IMR-90 (cell line): ENCODE measurements around the gene NCLN. TPM values are rescaled to one million over a fixed set of nuclear protein-coding genes. Genes with fewer than 3 reads are reported as not detected.

Experiments
- ATAC-seq: fragments of 200-7000 bp; cut with Tn5 transposase; 2 replicates; pipeline ENCODE4 v1.9.1; 2020; ENCODE audit warnings: low read depth, mild to moderate bottlenecking, moderate library complexity
- BruUV-seq: library from RNA; stranded (reverse); fragments of 400-500 nt; replicated peaks from 2 replicates; lab custom pipeline; 2021; lab: Mats Ljungman, UMichigan
- CTCF ChIA-PET: fragments of 300-600 bp; formaldehyde crosslinking; extraction: SDS; loops from one replicate; lab custom pipeline; 2021; ENCODE audit warnings: antibody characterized with exemption; lab: Yijun Ruan, JAX
- POLR2A ChIA-PET: fragments of 300-600 bp; sonication (Branson Sonifier 250); formaldehyde crosslinking; loops from one replicate; lab custom pipeline; 2022; ENCODE audit warnings: antibody characterized with exemption; ENCODE audit not compliant: unreplicated experiment; lab: Charles Lee
- DNase-seq: peaks from one replicate; pipeline ENCODE4 v3.0.0; 2013
- H2AFZ ChIP-seq: replicated peaks from 2 replicates; pipeline ENCODE3; 2013; ENCODE audit warnings: low read length, mild to moderate bottlenecking; ENCODE audit not compliant: poor library complexity
- H2AK5ac ChIP-seq: 2 replicates; pipeline ENCODE4 v1.6.1; 2013; ENCODE audit warnings: low read depth, low read length, inconsistent platforms
- H2AK9ac ChIP-seq: replicated peaks from 2 replicates; pipeline ENCODE3; 2013; ENCODE audit warnings: mild to moderate bottlenecking, low read depth, low read length, moderate library complexity; ENCODE audit not compliant: poor library complexity
- H2BK120ac ChIP-seq: 2 replicates; pipeline ENCODE4 v1.6.1; 2013; ENCODE audit warnings: low read depth, low read length, inconsistent platforms
- H2BK15ac ChIP-seq: 3 replicates; pipeline ENCODE4 v1.6.1; 2013; ENCODE audit warnings: low read depth, low read length, inconsistent platforms
- H2BK20ac ChIP-seq: 2 replicates; pipeline ENCODE4 v1.6.1; 2013; ENCODE audit warnings: low read depth, mild to moderate bottlenecking, inconsistent platforms, low read length, moderate library complexity
- H2BK5ac ChIP-seq: 2 replicates; pipeline ENCODE4 v1.6.1; 2013; ENCODE audit warnings: mild to moderate bottlenecking, low read depth, low read length, inconsistent platforms; ENCODE audit not compliant: poor library complexity, severe bottlenecking
- H3K14ac ChIP-seq: replicated peaks from 2 replicates; pipeline ENCODE4 v1.6.1; 2013; ENCODE audit warnings: low read depth, low read length, inconsistent platforms
- H3K18ac ChIP-seq: 2 replicates; pipeline ENCODE4 v1.6.1; 2013; ENCODE audit warnings: low read depth, low read length, control low read depth
- H3K23ac ChIP-seq: 2 replicates; pipeline ENCODE4 v1.6.1; 2013; ENCODE audit warnings: low read depth, low read length, inconsistent platforms
- H3K27ac ChIP-seq: 2 replicates; pipeline ENCODE4 v1.5.1; 2013; ENCODE audit warnings: mild to moderate bottlenecking, control low read depth, low read length; ENCODE audit not compliant: insufficient read depth
- H3K27me3 ChIP-seq: 2 replicates; pipeline ENCODE4 v1.6.1; 2013; ENCODE audit warnings: low read length; ENCODE audit not compliant: control insufficient read depth, insufficient read depth
- H3K36me3 ChIP-seq: 2 replicates; pipeline ENCODE4 v1.6.1; 2013; ENCODE audit warnings: low read length, mixed read lengths; ENCODE audit not compliant: control insufficient read depth, insufficient read depth
- H3K4ac ChIP-seq: 2 replicates; pipeline ENCODE4 v1.6.1; 2013; ENCODE audit warnings: low read depth, low read length, inconsistent platforms
- H3K4me1 ChIP-seq: 2 replicates; pipeline ENCODE4 v1.6.1; 2013; ENCODE audit warnings: low read length, mixed read lengths; ENCODE audit not compliant: control insufficient read depth, insufficient read depth
- H3K4me2 ChIP-seq: 2 replicates; pipeline ENCODE4 v1.6.1; 2013; ENCODE audit warnings: low read depth, mild to moderate bottlenecking, control low read depth, low read length, moderate library complexity
- H3K4me3 ChIP-seq: 2 replicates; pipeline ENCODE4 v1.5.1; 2013; ENCODE audit warnings: low read depth, mild to moderate bottlenecking, control low read depth, low read length, moderate library complexity; ENCODE audit not compliant: insufficient read depth
- H3K56ac ChIP-seq: 2 replicates; pipeline ENCODE4 v1.6.1; 2013; ENCODE audit warnings: low read length, inconsistent platforms; ENCODE audit not compliant: insufficient read depth; ENCODE audit errors: extremely low read depth
- H3K79me1 ChIP-seq, 2 experiments: 2 replicates each; pipeline ENCODE4 v1.6.1; 2013; ENCODE audit warnings: low read length in 2 of 2, inconsistent platforms in 1 of 2, low read depth in 1 of 2
- H3K9ac ChIP-seq: 2 replicates; pipeline ENCODE4 v1.6.1; 2013; ENCODE audit warnings: low read depth, low read length, control low read depth
- H3K9me1 ChIP-seq: 2 replicates; pipeline ENCODE4 v1.6.1; 2013; ENCODE audit warnings: low read length, inconsistent platforms; ENCODE audit not compliant: insufficient read depth
- H3K9me3 ChIP-seq: 2 replicates; pipeline ENCODE4 v1.6.1; 2013; ENCODE audit warnings: low read length; ENCODE audit not compliant: control insufficient read depth, insufficient read depth
- H4K20me1 ChIP-seq: 2 replicates; pipeline ENCODE4 v1.6.1; 2013; ENCODE audit warnings: low read length, inconsistent platforms; ENCODE audit not compliant: insufficient read depth
- H4K5ac ChIP-seq: 2 replicates; pipeline ENCODE4 v1.6.1; 2013; ENCODE audit warnings: mild to moderate bottlenecking, low read depth, low read length, control low read depth
- H4K8ac ChIP-seq, 2 experiments: 2 replicates each; pipeline ENCODE4 v1.6.1; 2013; ENCODE audit warnings: low read depth in 2 of 2, low read length in 2 of 2, control low read depth in 1 of 2, inconsistent platforms in 1 of 2
- H4K91ac ChIP-seq: 2 replicates; pipeline ENCODE4 v1.6.1; 2013; ENCODE audit warnings: low read depth, low read length, inconsistent platforms; ENCODE audit not compliant: insufficient read depth
- BHLHE40 ChIP-seq: fragments of 150-350 bp; IDR thresholded peaks from 2 replicates; pipeline ENCODE4 v1.6.1; 2016; ENCODE audit warnings: mild to moderate bottlenecking, low read depth, low read length
- CEBPB ChIP-seq: IDR thresholded peaks from 2 replicates; pipeline ENCODE4 v1.6.1; 2012; ENCODE audit warnings: low read depth, low read length, improper control_type of control experiment
- FOS ChIP-seq: fragments of 150-350 bp; IDR thresholded peaks from 2 replicates; pipeline ENCODE4 v1.6.1; 2016; ENCODE audit warnings: low read depth, low read length
- MAFK ChIP-seq: IDR thresholded peaks from 2 replicates; pipeline ENCODE4 v1.6.1; 2012; ENCODE audit warnings: low read depth, low read length, improper control_type of control experiment
- MAZ ChIP-seq: IDR thresholded peaks from 2 replicates; pipeline ENCODE4 v1.6.1; 2012; ENCODE audit warnings: low read depth, mild to moderate bottlenecking, low read length, improper control_type of control experiment, moderate library complexity, borderline replicate concordance
- MXI1 ChIP-seq: IDR thresholded peaks from 2 replicates; pipeline ENCODE4 v1.6.1; 2012; ENCODE audit warnings: low read depth, mild to moderate bottlenecking, low read length, moderate library complexity, borderline replicate concordance
- NFE2L2 ChIP-seq: fragments of 150-350 bp; IDR thresholded peaks from 2 replicates; pipeline ENCODE4 v1.6.1; 2016; ENCODE audit warnings: low read depth, mild to moderate bottlenecking, low read length
- POLR2A ChIP-seq: IDR thresholded peaks from 2 replicates; pipeline ENCODE4 v1.6.1; 2012; ENCODE audit warnings: mild to moderate bottlenecking, low read depth, low read length
- RAD21 ChIP-seq: IDR thresholded peaks from 2 replicates; pipeline ENCODE4 v1.6.1; 2012; ENCODE audit warnings: low read length, improper control_type of control experiment
- RCOR1 ChIP-seq: IDR thresholded peaks from 2 replicates; pipeline ENCODE4 v1.6.1; 2012; ENCODE audit warnings: mild to moderate bottlenecking, low read length, improper control_type of control experiment; ENCODE audit not compliant: insufficient replicate concordance
- RFX5 ChIP-seq: IDR thresholded peaks from 2 replicates; pipeline ENCODE4 v1.8.0; 2012; ENCODE audit warnings: low read depth, mild to moderate bottlenecking, low read length, moderate library complexity
- SMC3 ChIP-seq: fragments of 150-350 bp; IDR thresholded peaks from 2 replicates; pipeline ENCODE4 v1.6.1; 2016; ENCODE audit warnings: low read depth, mild to moderate bottlenecking, antibody characterized with exemption, low read length, moderate library complexity
- WGBS, 2 experiments: methylation state at CpG; one replicate each; pipeline versions ENCODE4 v1.1.5 to v1.1.7; 2013; ENCODE audit warnings: missing lambda C conversion rate in 2 of 2; ENCODE audit not compliant: insufficient read length in 1 of 2; ENCODE audit errors: extremely low coverage in 2 of 2; 5-methylcytosine and 5-hydroxymethylcytosine counted together
- dilution Hi-C: fragments of 300-500 bp; cut with HindIII; formaldehyde crosslinking; loops from one replicate; pipeline ENCODE4 v1.14.3; 2018; ENCODE audit warnings: low sequenced_read_pairs; ENCODE audit not compliant: unreplicated experiment
- in situ Hi-C: fragments of 300-500 bp; cut with MboI; formaldehyde crosslinking; loops from 3 replicates; pipeline ENCODE4 v1.14.3; 2019; ENCODE audit warnings: low sequenced_read_pairs, inconsistent platforms, mixed read lengths
- intact Hi-C: fragments of 100-400 bp; cut with micrococcal nuclease; formaldehyde crosslinking; loops from 2 replicates; pipeline ENCODE4 v1.10.0; 2022
- polyA plus RNA-seq, 3 experiments: library from polyadenylated mRNA; depleted of rRNA; stranded (reverse); fragments of >200 nt; gene quantifications; 2 replicates each; pipeline ENCODE4 v1.2.3, GENCODE V29; 2012; ENCODE audit warnings: low replicate concordance in 1 of 3
- total RNA-seq: library from RNA; depleted of rRNA; stranded (reverse); fragments of >200 nt; gene quantifications from 2 replicates; pipeline ENCODE4 v1.2.3, GENCODE V29; 2012
- TF ChIP-seq, protein P1 (sequence below): conservative IDR thresholded peaks from 2 replicates; pipeline ENCODE4 v1.5.1; 2012; ENCODE audit warnings: mild to moderate bottlenecking, low read depth, low read length, improper control_type of control experiment
- TF ChIP-seq, protein P2 (sequence below): fragments of 150-350 bp; IDR thresholded peaks from 2 replicates; pipeline ENCODE4 v1.6.1; 2017; ENCODE audit warnings: mild to moderate bottlenecking, antibody characterized with exemption, low read length, low read depth

The NCLN gene
- total and polyA plus RNA-seq, 2 of the 4 experiments (the other 2 are of a cell fraction), result 32.8 to 90.8 TPM

DNA sequence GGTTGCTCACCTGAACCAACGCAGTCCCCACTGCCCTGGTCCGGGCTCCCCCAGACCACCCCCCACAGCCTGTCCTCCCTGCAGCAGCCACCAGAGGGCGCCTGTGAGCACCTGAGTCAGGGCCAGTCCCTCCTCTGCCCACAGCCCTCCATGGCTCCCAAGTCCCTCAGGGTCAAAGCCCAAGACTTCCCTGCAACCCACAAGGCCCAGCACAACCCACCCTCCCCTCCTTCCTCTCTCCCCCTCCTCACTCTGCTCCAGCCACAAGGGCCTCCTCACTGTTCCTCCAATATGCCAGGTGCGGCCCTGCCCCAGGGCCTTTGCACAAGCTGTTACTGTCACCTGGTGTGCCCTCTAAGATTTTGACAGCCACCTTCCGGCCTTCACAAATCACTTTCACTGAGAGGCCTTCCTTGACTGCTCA, 39.0 kb upstream of the NCLN start:
- ChIA-PET CTCF (no interaction called here), POLR2A (no interaction called here)
- H2BK20ac ChIP-seq, result no peak overlapping the region
- H2AFZ ChIP-seq, result no peak overlapping the region
- H3K4me1 ChIP-seq, result peaks cover 6% of the 10 kb centered on the region
- H2AK5ac ChIP-seq, result peak overlapping the region; percentile 39
- TF ChIP-seq RCOR1, result no peak
- TF ChIP-seq MXI1, result no peak
- TF ChIP-seq NFE2L2, result no peak
- TF ChIP-seq BHLHE40, result no peak
- no peak for TF ChIP-seq MAFK
- TF ChIP-seq RFX5, result no peak
- TF ChIP-seq POLR2A, result no peak
- no peak for TF ChIP-seq MAZ
- TF ChIP-seq, protein P1, sequence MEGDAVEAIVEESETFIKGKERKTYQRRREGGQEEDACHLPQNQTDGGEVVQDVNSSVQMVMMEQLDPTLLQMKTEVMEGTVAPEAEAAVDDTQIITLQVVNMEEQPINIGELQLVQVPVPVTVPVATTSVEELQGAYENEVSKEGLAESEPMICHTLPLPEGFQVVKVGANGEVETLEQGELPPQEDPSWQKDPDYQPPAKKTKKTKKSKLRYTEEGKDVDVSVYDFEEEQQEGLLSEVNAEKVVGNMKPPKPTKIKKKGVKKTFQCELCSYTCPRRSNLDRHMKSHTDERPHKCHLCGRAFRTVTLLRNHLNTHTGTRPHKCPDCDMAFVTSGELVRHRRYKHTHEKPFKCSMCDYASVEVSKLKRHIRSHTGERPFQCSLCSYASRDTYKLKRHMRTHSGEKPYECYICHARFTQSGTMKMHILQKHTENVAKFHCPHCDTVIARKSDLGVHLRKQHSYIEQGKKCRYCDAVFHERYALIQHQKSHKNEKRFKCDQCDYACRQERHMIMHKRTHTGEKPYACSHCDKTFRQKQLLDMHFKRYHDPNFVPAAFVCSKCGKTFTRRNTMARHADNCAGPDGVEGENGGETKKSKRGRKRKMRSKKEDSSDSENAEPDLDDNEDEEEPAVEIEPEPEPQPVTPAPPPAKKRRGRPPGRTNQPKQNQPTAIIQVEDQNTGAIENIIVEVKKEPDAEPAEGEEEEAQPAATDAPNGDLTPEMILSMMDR, result peak; percentile 52
- TF ChIP-seq, protein P2, sequence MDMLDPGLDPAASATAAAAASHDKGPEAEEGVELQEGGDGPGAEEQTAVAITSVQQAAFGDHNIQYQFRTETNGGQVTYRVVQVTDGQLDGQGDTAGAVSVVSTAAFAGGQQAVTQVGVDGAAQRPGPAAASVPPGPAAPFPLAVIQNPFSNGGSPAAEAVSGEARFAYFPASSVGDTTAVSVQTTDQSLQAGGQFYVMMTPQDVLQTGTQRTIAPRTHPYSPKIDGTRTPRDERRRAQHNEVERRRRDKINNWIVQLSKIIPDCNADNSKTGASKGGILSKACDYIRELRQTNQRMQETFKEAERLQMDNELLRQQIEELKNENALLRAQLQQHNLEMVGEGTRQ, result no peak
- TF ChIP-seq SMC3, result peak; percentile 58; the same call in 1 of the 2 replicates
- no peak for TF ChIP-seq CEBPB
- peak; percentile 40 for TF ChIP-seq RAD21
- no peak for TF ChIP-seq FOS
- no peak overlapping the region for H2BK120ac ChIP-seq
- H4K20me1 ChIP-seq, result no peaks in the 10 kb centered on the region; the same call in 1 of the 2 replicates
- no TSS peak for BruUV-seq
- DNase-seq, result no peak
- H3K9me3 ChIP-seq, result no peaks in the 10 kb centered on the region
- H3K18ac ChIP-seq, result no peak overlapping the region
- WGBS, 2 experiments, result 100% methylated on average over 1 of the region's 5 CpGs; no CpG with 5 or more reads in 1 of the 2 experiments
- H3K4me3 ChIP-seq, result no peak overlapping the region
- H2BK5ac ChIP-seq, result no peak overlapping the region
- in situ Hi-C loops, result no loop called here
- no peaks in the 10 kb centered on the region for H3K27me3 ChIP-seq
- no peak overlapping the region for H3K14ac ChIP-seq
- no peak overlapping the region for H3K4ac ChIP-seq
- no peak overlapping the region for H2AK9ac ChIP-seq
- no peak overlapping the region for H4K5ac ChIP-seq
- dilution Hi-C loops, result no loop called here
- intact Hi-C loops, result no loop called here
- no peak overlapping the region for H3K27ac ChIP-seq
- no peak overlapping the region for H4K8ac ChIP-seq
- no peaks in the 10 kb centered on the region; a peak in 1 of 4 replicates for H3K79me1 ChIP-seq
- H3K36me3 ChIP-seq, result no peaks in the 10 kb centered on the region
- H3K56ac ChIP-seq, result no peak overlapping the region
- no peak overlapping the region for H3K23ac ChIP-seq
- no peak overlapping the region for H4K91ac ChIP-seq
- no peak overlapping the region for H3K4me2 ChIP-seq
- no peak overlapping the region for H3K9ac ChIP-seq
- H3K9me1 ChIP-seq, result peaks cover 12% of the 10 kb centered on the region; the same call in 1 of the 2 replicates
- ATAC-seq, result no peak
- H2BK15ac ChIP-seq, result no peak overlapping the region
